Sigmoid colon (tissue), 7 donors: Measurements from ENCODE around the gene C19orf25. TPM values are rescaled to one million over a fixed set of nuclear protein-coding genes. Genes with fewer than 3 reads are reported as not detected.

ENCODE experiments used
- DNase-seq: peaks from one replicate; pipeline ENCODE4 v3.0.0-alpha.2; 2019
- H3K27ac ChIP-seq, 4 donors: fragments of 200-600 bp; sonication (generic); one replicate each; pipeline ENCODE4 v1.5.1; 2016 to 2019; ENCODE audit warnings: mild to moderate bottlenecking in 1 of 4
- H3K27me3 ChIP-seq, 3 donors: fragments of 200-600 bp; sonication (generic); one replicate each; pipeline ENCODE4 v1.5.1; 2019; ENCODE audit warnings: mild to moderate bottlenecking in 1 of 3
- H3K36me3 ChIP-seq, 4 donors: fragments of 200-600 bp; sonication (generic); one replicate each; pipeline ENCODE4 v1.5.1; 2016 to 2019
- H3K4me1 ChIP-seq, 4 donors: fragments of 200-600 bp; sonication (generic); one replicate each; pipeline ENCODE4 v1.5.1; 2017 to 2019
- H3K4me3 ChIP-seq, 4 donors: fragments of 200-600 bp; sonication (generic); one replicate each; pipeline ENCODE4 v1.5.1; 2017 to 2019; ENCODE audit warnings: mild to moderate bottlenecking in 2 of 4, moderate library complexity in 1 of 4
- H3K9me3 ChIP-seq, 4 donors: fragments of 200-600 bp in 3 of 4; sonication (generic) in 3 of 4; one replicate each; pipeline versions ENCODE4 v1.5.1 to v1.6.1; 2013 to 2019
- CTCF ChIP-seq, 4 experiments: fragments of 450-650 bp in 3 of 4; fragments of 200-600 bp in 1 of 4; IDR thresholded peaks; one replicate each; pipeline ENCODE4 v1.5.1; 2016 to 2019; ENCODE audit warnings: antibody characterized with exemption in 4 of 4, mild to moderate bottlenecking in 3 of 4, moderate library complexity in 2 of 4
- EP300 ChIP-seq, 4 donors: sonication (generic); formaldehyde crosslinking; IDR thresholded peaks; one replicate each; pipeline ENCODE4 v1.6.1; 2017; ENCODE audit warnings: antibody characterized with exemption in 4 of 4
- POLR2A ChIP-seq, 2 donors: fragments of 450-650 bp; IDR thresholded peaks; one replicate each; pipeline ENCODE4 v1.6.1; 2016; ENCODE audit warnings: antibody characterized with exemption in 2 of 2, mild to moderate bottlenecking in 2 of 2, moderate library complexity in 2 of 2
- POLR2AphosphoS5 ChIP-seq, 4 donors: sonication (generic); formaldehyde crosslinking; IDR thresholded peaks; one replicate each; pipeline ENCODE4 v1.6.1; 2017; ENCODE audit warnings: antibody characterized with exemption in 4 of 4
- WGBS, 2 donors: extraction: QIAGEN DNeasy Blood & Tissue Kit; methylation state at CpG; one replicate each; pipeline ENCODE4 v1.1.7; 2013; 5-methylcytosine and 5-hydroxymethylcytosine counted together
- intact Hi-C: fragments of 100-400 bp; cut with DNase I; formaldehyde crosslinking; loops from one replicate; pipeline ENCODE4 v1.15.1; 2023
- polyA plus RNA-seq, 3 donors: library from polyadenylated mRNA; stranded (reverse); fragments of 200-250 nt; gene quantifications; one replicate each; pipeline ENCODE4 v1.2.3, GENCODE V29; 2013
- total RNA-seq, 4 donors: library from RNA; depleted of rRNA; stranded (reverse); fragments of >200 nt; gene quantifications; one replicate each; pipeline ENCODE4 v1.1.0, GENCODE V29; 2016
- donor health status: healthy with polysubstance abuse.
- donor health status: Bipolar disorder and iron deficiency.
- donor health status: healthy.

The C19orf25 gene
- total and polyA plus RNA-seq, 7 donors, result 19.6 to 51.5 (median 26.0) TPM

DNA sequence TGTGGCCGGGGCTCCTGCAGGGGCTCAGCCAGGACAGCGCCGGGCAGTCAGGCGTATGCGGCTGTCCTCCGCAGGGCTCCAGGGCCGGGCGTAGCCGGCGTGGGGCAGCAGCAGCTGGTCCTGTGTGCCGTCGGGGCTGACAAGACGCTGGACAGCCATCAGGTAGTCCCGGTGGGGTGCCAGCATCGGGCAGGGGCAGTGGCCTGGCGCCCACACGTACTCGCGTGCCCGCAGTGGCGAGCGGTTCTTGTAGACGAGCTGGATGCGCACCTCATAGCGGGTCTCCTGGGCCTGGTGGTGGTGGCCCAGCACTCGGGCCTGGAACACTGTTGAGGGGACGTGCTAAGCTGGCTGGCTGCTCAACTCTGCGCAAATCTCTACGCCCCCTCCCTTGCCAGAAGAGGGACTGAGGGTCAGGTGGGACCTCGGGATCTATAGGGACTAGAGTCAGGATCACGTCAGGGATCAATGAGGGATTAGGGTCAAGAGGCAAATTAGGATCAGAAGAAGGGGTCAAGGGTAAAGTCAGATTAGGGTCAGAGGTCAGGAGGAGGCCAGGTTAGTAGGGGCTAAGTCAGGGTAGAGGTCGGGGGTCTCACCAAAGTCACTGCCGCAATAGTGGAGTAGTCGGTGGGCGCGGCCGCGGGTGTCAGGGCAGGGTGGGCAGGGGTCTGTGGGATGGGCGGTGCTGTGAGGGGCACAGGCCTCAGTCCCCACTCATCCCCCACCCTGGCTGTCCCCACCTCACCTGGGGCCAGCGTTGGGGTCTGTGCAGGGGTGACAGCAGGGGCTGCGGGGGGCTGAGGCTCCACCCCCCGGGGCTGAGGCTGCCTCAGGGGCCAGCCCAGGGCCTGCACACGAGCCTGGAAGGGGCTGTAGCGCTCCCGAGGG, 27.2 kb upstream of the C19orf25 start:
- 85 to 91% methylated on average over 45 of the region's 45 CpGs for WGBS, 2 donors
- H3K27me3 ChIP-seq, result peaks cover 8 to 36% (median 33%) of the 10 kb centered on the region in 3 donors
- peak; percentile 65 for DNase-seq
- H3K9me3 ChIP-seq, result peaks cover 0 to 4% (median 0%) of the 10 kb centered on the region in 4 donors
- H3K4me3 ChIP-seq, result no peak overlapping the region
- TF ChIP-seq POLR2A (IDR thresholded peaks at IDR 0.05) (no peak), CTCF (IDR thresholded peaks at IDR 0.05) (no peak), POLR2AphosphoS5 (IDR thresholded peaks at IDR 0.05) (no peak), EP300 (IDR thresholded peaks at IDR 0.05) (no peak)
- peaks cover 0 to 27% (median 20%) of the 10 kb centered on the region in 4 donors for H3K4me1 ChIP-seq
- H3K36me3 ChIP-seq, result no peaks in the 10 kb centered on the region
- intact Hi-C loops, result loop anchor here (5.0 kb wide), 1 partner anchor 59 kb away; no protein-coding TSS in a partner anchor
- no peak overlapping the region for H3K27ac ChIP-seq

- H3K36me3 ChIP-seq, result no peaks in the 10 kb centered on the region
These were observed 26.0 kb upstream of the C19orf25 start for GRCh38 chr19:1505012-1505411.

GRCh38 chr19:1503925-1504773, 25.1 kb upstream of the C19orf25 start:
- no peak for DNase-seq
- no peak for TF ChIP-seq EP300 (IDR thresholded peaks at IDR 0.05)
- no peak for TF ChIP-seq POLR2A (IDR thresholded peaks at IDR 0.05)
- no peak for TF ChIP-seq POLR2AphosphoS5 (IDR thresholded peaks at IDR 0.05)
- no peak for TF ChIP-seq CTCF (IDR thresholded peaks at IDR 0.05)
- H3K27ac ChIP-seq, result no peak overlapping the region
- WGBS, 2 donors, result 31 to 55% methylated on average over 23 of the region's 23 CpGs
- no peak overlapping the region for H3K4me3 ChIP-seq
- no peaks in the 10 kb centered on the region for H3K36me3 ChIP-seq
- intact Hi-C loops, result no loop called here
- H3K27me3 ChIP-seq, result peaks cover 8 to 35% (median 32%) of the 10 kb centered on the region in 3 donors
- peaks cover 0 to 4% (median 0%) of the 10 kb centered on the region in 4 donors for H3K9me3 ChIP-seq
- H3K4me1 ChIP-seq, result peaks cover 0 to 27% (median 20%) of the 10 kb centered on the region in 4 donors

More at GRCh38 chr19:1505012-1505411, 26.0 kb upstream of the C19orf25 start:
- H3K4me3 ChIP-seq, result no peak overlapping the region
- WGBS, 2 donors, result 55 to 80% methylated on average over 8 of the region's 8 CpGs
- DNase-seq, result no peak
- TF ChIP-seq POLR2A (IDR thresholded peaks at IDR 0.05), result no peak
- TF ChIP-seq POLR2AphosphoS5 (IDR thresholded peaks at IDR 0.05), result no peak
- no peak overlapping the region for H3K27ac ChIP-seq
- H3K9me3 ChIP-seq, result peaks cover 0 to 4% (median 0%) of the 10 kb centered on the region in 4 donors
- intact Hi-C loops, result loop anchor here (5.0 kb wide), 1 partner anchor 58 kb away; no protein-coding TSS in a partner anchor
- peaks cover 8 to 35% (median 32%) of the 10 kb centered on the region in 3 donors for H3K27me3 ChIP-seq
- H3K4me1 ChIP-seq, result peaks cover 0 to 27% (median 20%) of the 10 kb centered on the region in 4 donors

DNA sequence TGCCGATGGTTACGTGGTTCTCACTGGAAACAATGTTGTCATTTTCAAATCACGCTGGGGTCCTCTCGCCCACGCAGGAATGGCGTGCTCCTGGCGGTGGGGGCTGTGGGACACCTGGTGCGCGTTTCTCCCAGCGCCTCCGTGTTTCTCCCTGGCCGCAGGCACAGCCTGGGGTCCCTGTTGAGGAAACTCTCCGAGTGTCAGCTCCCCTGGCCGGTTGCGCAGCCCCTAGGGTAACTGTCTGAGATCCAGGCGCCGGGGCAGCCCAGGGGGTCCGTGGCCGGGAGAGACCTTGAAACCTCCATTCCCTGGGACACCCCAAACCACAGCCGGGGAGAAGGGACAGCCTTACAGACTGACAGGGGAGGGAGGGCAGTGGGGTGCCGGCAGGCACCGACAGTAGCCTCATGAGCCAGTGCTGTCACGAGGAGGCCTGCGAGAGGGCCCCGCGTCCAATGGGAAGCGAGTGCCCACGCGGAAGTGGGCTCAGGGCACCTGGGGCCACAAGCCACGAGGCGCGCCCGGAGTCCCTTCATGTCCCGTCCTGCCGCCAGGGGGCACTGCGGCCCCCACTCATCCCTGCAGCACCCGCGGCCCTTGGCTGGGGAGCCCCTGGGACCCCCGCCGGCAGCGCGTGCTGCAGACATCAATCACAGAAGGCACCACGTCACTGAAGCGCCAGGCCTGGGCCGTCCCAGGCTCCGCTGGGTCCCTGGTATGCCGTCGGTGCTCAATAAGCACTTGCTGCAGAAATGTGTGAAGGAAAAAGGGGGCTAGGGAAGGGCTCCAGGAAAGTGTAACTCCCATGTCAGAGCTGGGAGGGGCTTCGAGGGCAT, 24.3 kb upstream of the C19orf25 start:
- DNase-seq, result peak; percentile 69
- intact Hi-C loops, result no loop called here
- TF ChIP-seq POLR2AphosphoS5 (IDR thresholded peaks at IDR 0.05) (no peak), CTCF (IDR thresholded peaks at IDR 0.05) (peak; percentile 7 to 72 (median 53))
- Histone ChIP-seq H3K4me1 (peaks cover 0 to 24% (median 17%) of the 10 kb centered on the region in 4 donors), H3K9me3 (peaks cover 0 to under 1% (median 0%) of the 10 kb centered on the region in 4 donors), H3K4me3 (peak overlapping the region in 1 of 4 donors; percentile 18), H3K36me3 (no peaks in the 10 kb centered on the region), H3K27ac (no peak overlapping the region), H3K27me3 (peaks cover 8 to 35% (median 32%) of the 10 kb centered on the region in 3 donors)
- WGBS, 2 donors, result 4 to 9% methylated on average over 49 of the region's 49 CpGs
